ENCODE results near the gene EHD4.

Gene EHD4

GRCh38 chr15:41892621-41893421 lies 79.5 kb downstream of the EHD4 start:
- no peak for DNase-seq

GRCh38 chr15:41891946-41892345 lies 80.4 kb downstream of the EHD4 start:
- no peak for DNase-seq

- DNase-seq, result no peak
These were observed 81.1 kb downstream of the EHD4 start for GRCh38 chr15:41891226-41891625.

- no peak for DNase-seq
These were observed 82.2 kb downstream of the EHD4 start for GRCh38 chr15:41890050-41890690.

- no peak for DNase-seq
These were observed 83.6 kb downstream of the EHD4 start for GRCh38 chr15:41888662-41889253.

- no peak for DNase-seq
These were observed 84.5 kb downstream of the EHD4 start for GRCh38 chr15:41887893-41888292.

- no peak for DNase-seq
These were observed 85.2 kb downstream of the EHD4 start for GRCh38 chr15:41887161-41887560.

- no peak for DNase-seq
These were observed 85.6 kb downstream of the EHD4 start for GRCh38 chr15:41886741-41887140.

GRCh38 chr15:41885841-41886240 lies 86.5 kb downstream of the EHD4 start:
- no peak for DNase-seq

GRCh38 chr15:41885321-41885720 lies 87.0 kb downstream of the EHD4 start:
- DNase-seq, result no peak

GRCh38 chr15:41884458-41884857 lies 87.9 kb downstream of the EHD4 start:
- DNase-seq, result no peak

- no peak for DNase-seq
These were observed 88.9 kb downstream of the EHD4 start for GRCh38 chr15:41883484-41883825.

GRCh38 chr15:41882689-41883483 lies 89.5 kb downstream of the EHD4 start:
- DNase-seq, result no peak

GRCh38 chr15:41881920-41882688 lies 90.3 kb downstream of the EHD4 start:
- no peak for DNase-seq

- DNase-seq, result no peak
These were observed 90.8 kb downstream of the EHD4 start for GRCh38 chr15:41881550-41881919.

GRCh38 chr15:41881086-41881485 lies 91.3 kb downstream of the EHD4 start:
- DNase-seq, result no peak

- no peak for DNase-seq
These were observed 92.0 kb downstream of the EHD4 start for GRCh38 chr15:41880156-41880877.

GRCh38 chr15:41879321-41879845 lies 93.0 kb downstream of the EHD4 start:
- DNase-seq, result no peak

- no peak for DNase-seq
These were observed 94.0 kb downstream of the EHD4 start for GRCh38 chr15:41878355-41878699.

GRCh38 chr15:41877631-41878354 lies 94.6 kb downstream of the EHD4 start:
- DNase-seq, result no peak

GRCh38 chr15:41876689-41877088 lies 95.7 kb downstream of the EHD4 start:
- no peak for DNase-seq

Measured in NK-92 treated with Interleukin-12 subunit alpha and Interleukin-12 subunit beta, amount 100 ng/mL, for 24 hours (cell line).